ENCODE data around the gene HDLBP. TPM values are rescaled to one million over a fixed set of nuclear protein-coding genes. Genes with fewer than 3 reads are reported as not detected.

The HDLBP gene
- total RNA-seq, 2 experiments from 2014 or later: 259 to 266 TPM

DNA sequence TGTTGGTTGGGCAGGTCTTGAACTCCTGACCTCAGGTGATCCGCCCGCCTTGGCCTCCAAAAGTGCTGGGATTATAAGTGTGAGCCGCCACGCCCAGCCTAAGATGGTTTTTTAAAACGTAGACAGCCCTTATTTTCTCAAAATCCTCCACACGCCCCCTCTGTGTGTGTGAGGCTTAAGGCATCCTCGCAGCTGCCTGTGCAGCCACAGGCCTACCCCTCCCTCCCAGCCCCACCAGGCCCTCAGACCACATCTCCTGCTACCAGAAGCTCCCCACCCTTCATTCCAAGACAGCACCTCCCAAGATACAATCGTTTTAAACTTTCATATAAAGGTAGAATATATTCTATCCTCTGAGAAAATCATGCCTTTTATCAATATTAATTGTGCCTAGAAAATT lies 122.2 kb downstream of the HDLBP start:
- no peak overlapping the region for H3K27ac Mint-ChIP-seq
- intact Hi-C loops (cut with micrococcal nuclease): no loop called here
- TF ChIP-seq CTCF (IDR thresholded peaks at IDR 0.05): no peak
- no peaks in the 10 kb centered on the region for H3K27me3 Mint-ChIP-seq
- no peak overlapping the region for H3K4me3 Mint-ChIP-seq
- ChIA-PET POLR2A (no interaction called here), CTCF (no interaction called here)
- ATAC-seq (no peak), DNase-seq (no peak)
- H3K9me3 Mint-ChIP-seq: no peaks in the 10 kb centered on the region
- no peaks in the 10 kb centered on the region for H3K4me1 Mint-ChIP-seq (ENCODE audit: low read depth)
- H3K36me3 Mint-ChIP-seq (ENCODE audit: low read depth): no peaks in the 10 kb centered on the region

DNA sequence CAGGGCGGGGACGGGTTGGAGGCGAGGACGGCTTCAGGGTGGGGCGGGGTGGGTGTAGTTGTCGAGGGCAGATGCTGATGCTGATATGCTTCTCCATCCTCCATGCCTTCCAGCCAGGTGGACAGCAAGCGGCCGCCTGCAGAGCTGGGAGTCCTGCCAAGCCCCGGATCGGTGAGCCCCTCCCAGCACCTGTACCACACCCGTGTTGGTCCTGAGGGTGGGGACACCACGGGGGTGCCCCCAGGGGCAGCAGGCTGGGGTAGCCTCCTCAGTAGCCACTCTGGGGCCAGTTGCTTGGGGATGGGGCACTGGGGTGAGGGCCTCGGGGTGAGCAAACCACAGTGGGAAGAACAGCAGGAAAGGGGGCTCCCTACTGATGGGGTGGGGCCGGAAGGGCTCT lies 124.4 kb downstream of the HDLBP start:
- DNase-seq (no peak), ATAC-seq (no peak)
- Mint-ChIP-seq H3K4me3 (no peak overlapping the region), H3K36me3 (ENCODE audit: low read depth) (no peaks in the 10 kb centered on the region), H3K27ac (no peak overlapping the region), H3K4me1 (ENCODE audit: low read depth) (no peaks in the 10 kb centered on the region), H3K27me3 (no peaks in the 10 kb centered on the region), H3K9me3 (no peaks in the 10 kb centered on the region)
- POLR2A ChIA-PET: no interaction called here
- CTCF ChIA-PET: no interaction called here
- intact Hi-C loops (cut with micrococcal nuclease): no loop called here
- TF ChIP-seq CTCF (IDR thresholded peaks at IDR 0.05): no peak

- Mint-ChIP-seq H3K36me3 (ENCODE audit: low read depth) (no peaks in the 10 kb centered on the region), H3K27me3 (no peaks in the 10 kb centered on the region), H3K27ac (no peak overlapping the region), H3K4me3 (no peak overlapping the region), H3K9me3 (no peaks in the 10 kb centered on the region), H3K4me1 (ENCODE audit: low read depth) (no peaks in the 10 kb centered on the region)
- ATAC-seq: peak; percentile 45
- TF ChIP-seq CTCF (IDR thresholded peaks at IDR 0.05): no peak
- DNase-seq: no peak
- intact Hi-C loops (cut with micrococcal nuclease): no loop called here
- ChIA-PET CTCF (no interaction called here), POLR2A (no interaction called here)
Observed at GRCh38 chr2:241190291-241190981, 125.0 kb downstream of the HDLBP start.

- Mint-ChIP-seq H3K27ac (no peak overlapping the region), H3K4me1 (ENCODE audit: low read depth) (no peaks in the 10 kb centered on the region), H3K4me3 (no peak overlapping the region), H3K27me3 (no peaks in the 10 kb centered on the region), H3K9me3 (no peaks in the 10 kb centered on the region), H3K36me3 (ENCODE audit: low read depth) (no peaks in the 10 kb centered on the region)
- DNase-seq (no peak), ATAC-seq (no peak)
- ChIA-PET POLR2A (no interaction called here), CTCF (no interaction called here)
- no peak for TF ChIP-seq CTCF (IDR thresholded peaks at IDR 0.05)
- intact Hi-C loops (cut with micrococcal nuclease): no loop called here
Observed at GRCh38 chr2:241189856-241190201, 125.6 kb downstream of the HDLBP start.

DNA sequence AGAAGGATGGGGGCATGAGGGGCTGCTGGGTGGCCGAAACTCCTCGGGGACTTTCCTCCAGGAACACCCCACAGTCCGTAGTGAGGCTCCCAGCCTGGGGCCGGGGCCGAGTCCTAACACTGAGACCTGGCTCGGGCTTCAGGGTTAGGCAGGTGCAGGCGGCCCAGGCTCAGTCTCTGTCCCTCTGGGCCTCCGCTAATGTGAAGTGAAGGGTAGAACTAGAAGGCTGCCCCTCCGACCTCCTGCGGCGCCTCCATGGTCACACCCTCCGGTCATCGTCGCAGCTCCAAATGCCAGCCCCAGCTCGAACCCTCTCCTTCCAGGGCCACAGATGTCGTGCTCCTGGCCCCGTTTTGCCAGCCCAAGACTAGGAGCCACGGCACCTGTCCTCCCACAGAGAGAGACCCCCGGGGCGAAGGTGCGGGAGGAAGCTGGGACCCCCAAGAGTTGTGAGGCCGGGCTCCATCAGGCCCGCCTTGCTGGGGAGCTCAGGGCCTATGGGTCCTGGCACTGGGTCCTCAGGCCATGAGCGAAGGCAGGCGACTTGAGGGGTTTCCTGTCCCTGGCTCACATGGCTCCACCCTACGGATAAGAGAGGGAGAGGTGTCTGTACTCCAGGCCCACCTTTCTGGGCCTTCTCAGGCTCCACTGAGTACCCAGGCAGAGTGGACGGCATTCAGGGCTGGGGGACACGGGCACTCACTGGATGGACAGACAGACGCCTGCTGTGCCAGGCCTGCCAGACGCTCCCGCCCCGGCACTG lies 126.2 kb downstream of the HDLBP start:
- Mint-ChIP-seq H3K9me3 (no peaks in the 10 kb centered on the region), H3K4me3 (no peak overlapping the region), H3K27ac (no peak overlapping the region), H3K36me3 (ENCODE audit: low read depth) (no peaks in the 10 kb centered on the region), H3K27me3 (no peaks in the 10 kb centered on the region), H3K4me1 (ENCODE audit: low read depth) (no peaks in the 10 kb centered on the region)
- ChIA-PET POLR2A (no interaction called here), CTCF (no interaction called here)
- intact Hi-C loops (cut with micrococcal nuclease): no loop called here
- ATAC-seq (no peak), DNase-seq (no peak)
- no peak for TF ChIP-seq CTCF (IDR thresholded peaks at IDR 0.05)

Measured in activated CD8-positive, alpha-beta T cell treated with anti-CD3 and anti-CD28 coated beads for 36 hours (primary cell).